GM19452 (cell line): ENCODE measurements around the gene SMARCAD1.

Experiments
- ATAC-seq: cut with Tn5 transposase; IDR thresholded peaks from one replicate; pipeline ENCODE4 v1.9.1; 2021; ENCODE audit not compliant: unreplicated experiment

The SMARCAD1 gene

DNA sequence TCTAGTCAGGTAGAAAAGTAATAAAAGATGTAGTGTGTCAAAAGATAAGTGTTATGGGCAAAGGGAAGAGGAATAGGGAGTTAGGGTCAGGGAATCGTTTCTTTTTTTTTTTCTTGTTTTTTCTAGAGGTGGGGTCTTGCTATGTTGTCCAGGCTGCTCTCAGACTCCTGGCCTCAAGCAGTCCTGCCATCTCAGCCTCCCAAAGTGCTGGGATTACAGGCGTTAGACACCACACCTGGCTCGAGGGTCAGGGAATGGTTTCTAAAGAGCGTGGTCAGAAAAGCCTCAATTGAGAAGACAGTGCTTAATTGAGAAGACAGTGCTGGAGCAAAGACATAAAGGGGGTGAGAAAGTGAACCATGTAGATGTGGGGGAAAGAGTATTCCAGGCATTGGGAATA lies 19.1 kb downstream of the SMARCAD1 start:
- no peak for ATAC-seq

DNA sequence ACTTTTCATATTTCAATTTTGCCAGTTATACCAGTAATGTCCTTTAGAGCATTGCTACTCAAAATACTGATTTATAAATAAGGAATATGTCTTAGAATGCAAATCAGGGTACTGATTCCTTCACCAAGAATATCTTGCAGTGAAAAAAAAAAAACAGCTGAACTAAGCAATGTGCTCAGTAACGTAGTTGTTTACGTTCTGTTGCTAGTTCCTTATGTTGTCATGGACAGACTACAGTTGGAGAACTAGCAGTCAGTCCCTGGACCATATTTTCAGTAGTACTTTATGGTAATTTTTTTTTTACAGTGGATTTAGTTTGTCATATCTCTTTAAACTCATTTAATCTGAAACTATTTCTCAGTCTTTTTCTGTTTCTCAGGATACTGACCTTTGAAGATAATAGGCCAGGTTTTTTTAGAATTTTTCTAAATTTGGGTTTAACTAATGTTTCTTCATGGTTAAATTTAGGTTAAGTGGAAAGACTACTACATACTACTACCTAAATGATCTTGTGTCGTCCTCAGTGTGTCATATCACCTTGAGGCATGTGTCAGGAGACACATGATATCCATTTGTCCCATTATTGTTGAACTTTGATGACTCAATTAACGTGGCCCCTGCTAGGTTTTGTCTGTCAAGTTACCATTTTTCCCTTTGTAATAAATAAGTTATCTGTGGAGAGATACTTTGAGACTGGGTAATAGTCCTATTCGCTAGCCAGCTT lies 21.0 kb downstream of the SMARCAD1 start:
- no peak for ATAC-seq

- ATAC-seq: no peak
Observed at GRCh38 chr4:94232519-94232918, 24.9 kb downstream of the SMARCAD1 start.

DNA sequence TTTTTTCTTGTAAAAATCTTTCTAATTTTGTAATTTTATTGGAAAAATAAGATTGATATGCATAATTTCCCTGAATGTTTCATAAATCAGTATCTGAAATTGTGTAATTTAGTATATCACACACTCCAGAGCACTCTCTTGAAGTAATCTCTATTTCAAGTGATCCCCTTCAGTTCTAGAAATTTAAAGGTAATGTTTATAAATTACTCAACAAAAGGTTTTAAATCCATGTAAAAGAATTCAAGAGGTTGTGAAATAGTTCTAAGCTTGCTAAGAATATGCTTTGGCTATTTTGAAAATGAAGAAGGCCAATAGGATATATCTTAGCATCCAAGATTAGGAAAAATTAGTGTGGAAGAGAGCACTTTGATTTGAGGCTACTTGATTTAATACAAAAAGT lies 28.2 kb downstream of the SMARCAD1 start:
- ATAC-seq: no peak

- ATAC-seq: no peak
Observed at GRCh38 chr4:94237271-94237670, 29.6 kb downstream of the SMARCAD1 start.

GRCh38 chr4:94238160-94238559 lies 30.5 kb downstream of the SMARCAD1 start:
- no peak for ATAC-seq

GRCh38 chr4:94240384-94240783 lies 32.7 kb downstream of the SMARCAD1 start:
- no peak for ATAC-seq

DNA sequence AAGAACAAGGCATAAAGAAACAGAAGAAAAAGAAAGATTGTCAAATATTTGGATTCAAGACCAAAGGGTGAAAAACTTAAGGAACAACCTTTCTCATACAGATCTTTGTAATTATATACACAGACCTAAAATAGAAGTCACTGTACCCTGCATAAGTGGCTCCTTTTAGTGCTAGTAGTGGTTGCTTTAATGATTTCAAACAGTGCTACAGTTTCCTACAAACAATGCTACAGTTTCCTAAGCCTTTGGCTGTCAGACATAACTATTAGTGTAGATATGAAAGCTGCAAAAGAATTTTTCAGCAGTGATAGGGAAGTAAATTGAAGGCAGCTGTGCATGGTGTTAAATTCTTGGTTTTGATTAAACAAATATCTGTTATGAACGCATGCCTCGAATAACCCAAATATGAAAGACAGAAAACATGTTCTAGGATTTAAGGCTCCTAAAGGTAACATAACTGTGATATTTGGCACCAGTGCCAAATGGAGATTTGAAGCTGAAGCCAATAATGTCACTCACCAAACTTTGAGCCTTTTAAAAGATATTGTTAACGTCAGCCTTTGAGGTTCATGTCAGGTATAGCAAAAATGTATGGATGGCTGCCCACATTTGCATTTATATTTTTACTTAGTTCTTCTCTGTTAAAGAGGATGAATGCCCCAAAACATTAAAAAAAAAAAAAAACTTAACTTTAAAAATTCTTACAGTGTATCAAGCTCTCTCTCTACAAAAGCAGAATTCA lies 36.6 kb downstream of the SMARCAD1 start:
- no peak for ATAC-seq

- no peak for ATAC-seq
Observed at GRCh38 chr4:94244829-94245185, 37.1 kb downstream of the SMARCAD1 start.

GRCh38 chr4:94251094-94251493 lies 43.4 kb downstream of the SMARCAD1 start:
- ATAC-seq: no peak

DNA sequence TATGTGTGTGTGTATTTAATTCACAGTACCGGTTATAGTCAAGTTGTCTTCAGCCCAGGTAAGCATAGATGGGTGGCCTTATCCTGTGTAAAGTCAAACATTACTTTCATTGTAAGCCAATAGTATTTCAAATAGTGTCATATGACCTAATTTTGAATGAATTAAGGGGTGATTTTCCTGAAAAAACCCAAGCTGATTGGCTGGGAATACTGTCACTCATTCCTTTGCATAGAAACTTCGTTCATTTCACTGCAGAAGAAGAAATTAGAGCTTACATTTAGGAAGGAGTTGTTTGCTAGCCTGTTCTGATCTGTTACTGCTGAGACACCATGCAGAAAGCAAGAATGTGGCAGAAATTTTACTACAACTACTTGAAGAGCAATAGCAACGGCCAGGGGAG lies 45.4 kb downstream of the SMARCAD1 start:
- no peak for ATAC-seq

GRCh38 chr4:94256144-94256783 lies 48.6 kb downstream of the SMARCAD1 start:
- ATAC-seq: no peak

GRCh38 chr4:94256828-94257227 lies 49.2 kb downstream of the SMARCAD1 start:
- no peak for ATAC-seq

GRCh38 chr4:94262163-94263016 lies 54.7 kb downstream of the SMARCAD1 start:
- ATAC-seq: no peak

DNA sequence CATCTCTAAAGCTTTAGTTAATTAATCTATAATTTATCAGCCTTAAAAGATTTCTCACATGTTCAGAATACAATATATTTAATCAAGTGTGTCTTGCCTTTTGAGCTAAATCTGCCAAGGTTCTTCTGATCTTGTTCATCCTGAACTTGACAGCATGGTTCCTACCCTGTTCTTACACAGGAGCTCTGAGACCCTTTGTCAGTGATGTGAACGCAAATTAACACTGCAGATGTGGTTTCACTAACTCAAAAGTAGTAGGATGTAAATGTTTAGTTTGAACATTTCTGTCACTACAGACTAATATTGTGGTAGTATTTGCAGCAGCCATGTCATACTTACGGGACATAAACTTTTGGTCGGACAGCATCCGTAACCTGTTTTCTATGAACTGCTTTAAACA lies 59.4 kb downstream of the SMARCAD1 start:
- ATAC-seq: no peak

DNA sequence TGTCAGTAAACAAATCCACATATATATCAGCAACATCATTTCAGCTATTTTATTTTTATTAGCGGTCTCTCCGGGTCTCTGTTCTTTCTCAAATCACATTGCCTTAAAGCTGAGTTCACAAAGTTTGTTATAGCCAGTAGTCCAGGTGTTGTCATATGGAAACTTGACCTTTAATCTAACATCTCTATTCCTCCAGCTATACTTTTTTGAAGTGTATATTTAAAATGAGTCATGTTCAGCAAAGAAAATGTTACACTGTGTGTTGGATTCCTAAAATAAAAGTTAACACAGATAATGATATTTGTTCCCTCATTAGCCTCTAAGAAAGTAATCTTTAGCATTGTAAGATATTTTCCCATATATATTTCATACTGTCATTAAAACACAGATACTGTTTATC lies 63.6 kb downstream of the SMARCAD1 start:
- ATAC-seq: no peak

- ATAC-seq: no peak
Observed at GRCh38 chr4:94274912-94275311, 67.2 kb downstream of the SMARCAD1 start.

DNA sequence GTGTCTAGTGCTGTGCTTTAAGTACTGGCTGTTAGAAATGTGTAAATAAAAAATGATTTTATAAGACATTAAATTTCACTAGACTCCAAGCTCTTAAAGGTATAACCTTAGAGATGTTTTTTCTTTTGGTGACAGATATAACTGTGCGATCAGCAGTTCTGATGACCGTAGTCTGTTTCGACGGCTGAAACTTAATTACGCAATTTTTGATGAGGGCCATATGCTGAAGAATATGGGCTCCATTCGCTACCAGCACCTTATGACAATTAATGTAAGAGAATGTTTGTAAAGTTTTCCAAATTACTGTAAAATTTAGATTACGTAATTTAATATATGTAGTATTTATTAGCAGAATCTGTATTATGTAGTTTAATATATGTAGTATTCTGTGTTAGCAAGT lies 68.5 kb downstream of the SMARCAD1 start:
- ATAC-seq: no peak

DNA sequence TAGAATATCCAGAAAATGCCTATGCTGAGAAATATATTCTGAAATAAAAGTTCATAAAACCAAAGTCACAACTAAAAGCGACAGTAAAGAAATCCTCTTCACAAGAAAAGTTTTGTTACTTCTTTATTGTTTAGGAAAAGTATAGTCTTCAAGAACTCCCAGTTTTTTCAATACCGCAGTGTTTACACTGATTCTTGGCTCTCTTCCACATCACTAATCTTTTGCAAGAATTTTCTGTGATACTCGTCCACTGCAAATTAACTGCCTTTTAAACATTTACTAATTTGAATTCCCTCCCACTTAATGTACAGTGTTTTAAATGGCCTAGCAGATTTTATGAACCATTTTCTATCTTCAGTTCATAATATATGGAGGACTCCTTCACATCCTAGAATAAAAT lies 69.9 kb downstream of the SMARCAD1 start:
- ATAC-seq: no peak

GRCh38 chr4:94278781-94279180 lies 71.1 kb downstream of the SMARCAD1 start:
- no peak for ATAC-seq

GRCh38 chr4:94284889-94285288 lies 77.2 kb downstream of the SMARCAD1 start:
- peak; percentile 74 for ATAC-seq
